IPS DF 19.7 (cell line): ENCODE data around the gene KLHL5.
A peak's percentile ranks its signal among the peaks of the same experiment; 100 is the strongest.
"Not testable (repeated sequence)": the region's sequence is repeated elsewhere in the genome, so short reads cannot be mapped to it uniquely, and the experiment has no call there.

Experiments
- DNase-seq: peaks from one replicate; pipeline ENCODE4 v3.0.0-alpha.2; 2013; ENCODE audit warnings: low read depth, low spot score

The KLHL5 gene, protein sequence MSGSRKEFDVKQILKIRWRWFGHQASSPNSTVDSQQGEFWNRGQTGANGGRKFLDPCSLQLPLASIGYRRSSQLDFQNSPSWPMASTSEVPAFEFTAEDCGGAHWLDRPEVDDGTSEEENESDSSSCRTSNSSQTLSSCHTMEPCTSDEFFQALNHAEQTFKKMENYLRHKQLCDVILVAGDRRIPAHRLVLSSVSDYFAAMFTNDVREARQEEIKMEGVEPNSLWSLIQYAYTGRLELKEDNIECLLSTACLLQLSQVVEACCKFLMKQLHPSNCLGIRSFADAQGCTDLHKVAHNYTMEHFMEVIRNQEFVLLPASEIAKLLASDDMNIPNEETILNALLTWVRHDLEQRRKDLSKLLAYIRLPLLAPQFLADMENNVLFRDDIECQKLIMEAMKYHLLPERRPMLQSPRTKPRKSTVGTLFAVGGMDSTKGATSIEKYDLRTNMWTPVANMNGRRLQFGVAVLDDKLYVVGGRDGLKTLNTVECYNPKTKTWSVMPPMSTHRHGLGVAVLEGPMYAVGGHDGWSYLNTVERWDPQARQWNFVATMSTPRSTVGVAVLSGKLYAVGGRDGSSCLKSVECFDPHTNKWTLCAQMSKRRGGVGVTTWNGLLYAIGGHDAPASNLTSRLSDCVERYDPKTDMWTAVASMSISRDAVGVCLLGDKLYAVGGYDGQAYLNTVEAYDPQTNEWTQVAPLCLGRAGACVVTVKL

DNA sequence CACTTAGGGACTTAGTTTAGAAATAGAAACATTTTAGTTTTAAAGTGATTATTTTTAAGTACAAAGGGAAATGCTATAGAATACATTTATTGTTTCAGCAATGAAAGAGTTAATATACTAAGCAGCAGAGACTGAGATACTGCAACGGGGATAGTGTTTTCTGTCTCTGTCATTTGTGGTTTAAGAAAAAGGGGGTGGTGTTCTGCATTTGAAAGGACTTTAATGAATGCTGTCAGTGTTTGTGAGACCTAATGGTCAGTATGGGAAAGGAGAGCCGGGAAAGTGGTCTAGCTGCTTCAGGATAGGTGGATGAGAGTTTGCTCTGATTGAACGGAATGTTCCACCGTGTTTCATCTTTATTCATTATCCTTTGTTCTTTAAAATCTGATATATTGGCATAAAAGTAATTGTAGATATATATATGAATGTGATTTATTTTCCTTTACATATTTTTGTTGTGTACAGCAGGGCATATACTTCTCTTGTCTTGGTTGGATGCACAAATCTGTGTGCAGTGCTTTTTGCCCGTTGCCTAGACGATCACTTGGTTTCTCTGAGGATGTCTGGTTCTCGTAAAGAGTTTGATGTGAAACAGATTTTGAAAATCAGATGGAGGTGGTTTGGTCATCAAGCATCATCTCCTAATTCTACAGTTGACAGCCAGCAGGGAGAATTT lies at the start of gene KLHL5:
Gene KLHL5 (plus strand): TSS at position 139 of the 676 bp plus-strand sequence. CDS start 421 bp downstream, at position 560.
- peak; percentile 59 for DNase-seq

DNA sequence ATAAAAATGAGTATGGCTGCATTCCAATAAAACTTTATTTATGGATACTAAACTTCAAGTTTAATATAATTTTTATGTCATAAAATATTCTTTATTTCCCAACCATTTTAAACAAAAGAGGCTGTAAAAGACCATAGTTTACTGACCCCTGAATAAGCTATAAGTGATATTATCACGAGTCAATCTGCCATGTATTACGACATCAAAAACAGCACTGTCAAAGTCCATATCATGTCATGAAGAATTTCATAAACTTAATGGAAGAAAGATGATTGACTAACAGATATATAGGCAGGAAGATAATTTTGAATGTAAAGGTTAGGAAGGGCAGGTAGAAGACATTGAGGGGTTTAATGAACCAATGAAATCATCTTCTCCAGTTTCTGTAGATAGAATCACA lies 48.0 kb upstream of the KLHL5 start:
- DNase-seq, result no peak

DNA sequence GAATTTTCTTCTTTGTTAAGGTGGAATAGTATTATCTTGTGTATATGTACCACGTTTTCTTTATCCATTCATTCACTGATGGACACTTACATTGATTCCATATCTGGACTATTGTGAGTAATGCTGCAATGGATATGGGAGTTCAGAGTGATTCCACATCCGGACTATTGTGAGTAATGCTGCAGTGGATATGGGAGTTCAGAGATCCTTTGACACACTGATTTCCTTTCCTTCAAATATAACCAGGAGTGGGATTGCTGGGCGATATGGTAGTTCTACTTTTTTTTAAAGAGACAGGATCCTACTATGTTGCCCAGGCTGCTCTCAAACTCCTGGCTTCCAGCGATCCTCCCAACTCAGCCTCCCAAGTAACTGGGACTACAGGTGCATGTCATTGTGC lies 41.9 kb upstream of the KLHL5 start:
- DNase-seq, result no peak

DNA sequence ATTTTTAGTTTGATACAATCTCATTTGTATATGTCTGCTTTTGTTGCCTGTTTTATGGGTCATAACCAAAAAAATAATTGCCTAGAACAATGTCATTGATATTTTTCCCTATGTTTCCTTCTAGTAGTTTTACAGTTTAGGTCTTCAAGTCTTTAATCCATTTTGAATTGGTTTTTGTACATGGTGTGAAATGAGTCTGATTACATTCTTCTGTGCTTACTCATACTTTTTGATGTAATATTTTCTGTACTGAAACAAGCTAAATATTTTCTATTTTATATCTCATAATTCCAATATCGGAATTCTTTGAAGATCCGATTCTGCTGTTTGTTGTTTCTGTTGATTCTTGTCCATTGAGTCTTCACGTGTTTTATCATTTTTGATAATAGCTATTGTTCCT lies 40.4 kb upstream of the KLHL5 start:
- DNase-seq, result no peak

DNA sequence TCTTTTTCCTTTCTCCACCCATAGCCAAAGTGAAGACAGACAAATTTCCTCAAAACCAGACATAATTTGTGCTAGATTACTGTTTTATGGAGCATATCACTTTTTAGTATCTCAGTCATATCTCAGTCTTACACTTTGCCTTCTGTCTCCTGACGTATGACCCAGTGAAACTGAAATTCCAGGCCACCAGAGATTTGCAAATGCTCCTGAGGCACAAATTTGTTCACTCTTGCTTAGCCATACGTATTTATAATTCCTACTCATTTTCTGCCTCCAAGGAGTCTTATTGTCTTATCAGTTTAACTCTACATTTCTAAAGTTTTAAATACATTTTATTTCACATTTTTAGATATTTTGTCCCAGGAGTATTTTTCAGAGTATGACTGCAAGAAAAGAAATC lies 39.8 kb upstream of the KLHL5 start:
- DNase-seq, result no peak

DNA sequence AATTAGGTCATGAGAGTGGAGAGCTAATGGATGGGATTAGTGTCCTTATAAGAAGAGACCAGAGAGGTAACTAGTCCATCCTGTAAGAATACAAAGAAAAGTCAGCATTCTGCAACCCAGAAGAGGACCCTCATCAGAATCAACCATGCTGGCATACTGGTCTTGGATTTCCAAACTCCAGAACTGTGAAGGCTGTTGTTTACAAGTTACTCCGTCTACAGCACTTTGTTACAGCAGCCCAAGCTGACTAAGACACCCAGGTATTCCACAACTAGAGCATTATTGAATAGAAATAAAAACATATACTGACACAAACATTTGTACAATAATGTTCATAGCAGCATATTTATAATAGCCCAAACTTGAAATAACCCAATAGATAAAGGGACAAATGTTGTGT lies 39.0 kb upstream of the KLHL5 start:
- DNase-seq, result no peak

DNA sequence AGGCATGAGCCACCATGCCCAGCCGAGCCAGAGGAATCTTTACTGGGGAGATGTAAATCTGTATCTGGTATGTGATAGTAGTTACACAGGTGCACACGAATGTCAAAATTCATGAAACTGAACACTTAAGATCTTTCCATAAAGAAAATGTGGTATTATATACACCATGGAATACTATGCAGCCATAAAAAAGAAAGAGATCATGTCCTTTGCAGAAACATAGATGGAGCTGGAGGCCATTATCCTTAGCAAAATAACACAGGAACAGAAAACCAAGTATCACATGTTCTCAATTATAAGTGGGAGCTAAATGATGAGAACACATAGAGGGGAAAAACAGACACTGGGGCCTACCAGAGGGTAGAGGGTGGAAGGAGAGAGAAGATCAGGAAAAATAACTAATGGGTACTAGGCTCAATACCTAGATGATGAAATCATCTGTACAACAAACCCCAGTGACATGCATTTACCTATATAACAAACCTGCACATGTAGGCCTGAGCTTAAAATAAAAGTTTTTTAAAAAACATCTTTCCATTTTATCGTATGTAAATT lies 37.6 kb upstream of the KLHL5 start:
- DNase-seq, result no peak

DNA sequence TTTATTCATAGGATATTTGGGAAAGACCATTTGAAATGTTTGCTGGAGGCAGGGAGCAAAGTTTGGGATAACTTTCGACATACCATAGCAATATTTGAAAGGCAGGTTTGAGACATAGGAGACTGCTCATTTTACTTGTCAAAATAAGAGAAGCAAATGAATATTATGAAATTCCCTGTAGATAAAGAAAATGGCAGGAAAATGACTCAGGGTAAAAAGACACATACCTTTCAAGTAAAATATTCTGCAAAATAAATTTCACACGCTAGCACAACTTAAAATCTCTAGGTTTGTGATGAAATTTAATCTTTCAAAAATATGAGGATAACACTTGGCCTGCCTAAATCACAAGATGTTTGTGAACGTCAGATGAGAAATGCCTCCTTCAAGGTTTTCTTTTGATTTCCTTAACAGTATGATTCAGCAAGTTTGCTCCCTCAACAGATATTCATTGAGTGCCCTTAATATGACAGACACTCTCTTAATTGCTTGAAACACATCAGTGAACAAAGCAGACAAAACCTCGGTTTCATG lies 36.4 kb upstream of the KLHL5 start:
- no peak for DNase-seq

DNA sequence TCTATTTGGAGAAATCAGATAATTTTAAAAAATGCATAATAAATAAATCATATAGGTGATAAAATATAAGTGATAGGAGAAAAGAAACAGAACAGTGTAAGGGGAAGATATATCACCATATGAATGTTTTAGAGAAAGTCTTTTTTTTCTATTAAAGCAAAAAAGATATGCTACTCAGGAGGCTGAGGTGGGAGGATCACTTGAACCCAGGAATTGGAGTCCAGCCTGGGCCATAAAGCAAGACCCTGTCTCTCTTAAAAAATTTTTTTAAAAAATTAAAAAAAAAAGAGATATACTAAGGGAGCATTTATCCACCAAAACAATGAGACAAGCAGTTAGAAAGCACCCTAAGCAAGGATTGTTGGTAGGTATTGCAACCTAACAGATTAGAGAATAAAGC lies 35.9 kb upstream of the KLHL5 start:
- DNase-seq, result no peak

DNA sequence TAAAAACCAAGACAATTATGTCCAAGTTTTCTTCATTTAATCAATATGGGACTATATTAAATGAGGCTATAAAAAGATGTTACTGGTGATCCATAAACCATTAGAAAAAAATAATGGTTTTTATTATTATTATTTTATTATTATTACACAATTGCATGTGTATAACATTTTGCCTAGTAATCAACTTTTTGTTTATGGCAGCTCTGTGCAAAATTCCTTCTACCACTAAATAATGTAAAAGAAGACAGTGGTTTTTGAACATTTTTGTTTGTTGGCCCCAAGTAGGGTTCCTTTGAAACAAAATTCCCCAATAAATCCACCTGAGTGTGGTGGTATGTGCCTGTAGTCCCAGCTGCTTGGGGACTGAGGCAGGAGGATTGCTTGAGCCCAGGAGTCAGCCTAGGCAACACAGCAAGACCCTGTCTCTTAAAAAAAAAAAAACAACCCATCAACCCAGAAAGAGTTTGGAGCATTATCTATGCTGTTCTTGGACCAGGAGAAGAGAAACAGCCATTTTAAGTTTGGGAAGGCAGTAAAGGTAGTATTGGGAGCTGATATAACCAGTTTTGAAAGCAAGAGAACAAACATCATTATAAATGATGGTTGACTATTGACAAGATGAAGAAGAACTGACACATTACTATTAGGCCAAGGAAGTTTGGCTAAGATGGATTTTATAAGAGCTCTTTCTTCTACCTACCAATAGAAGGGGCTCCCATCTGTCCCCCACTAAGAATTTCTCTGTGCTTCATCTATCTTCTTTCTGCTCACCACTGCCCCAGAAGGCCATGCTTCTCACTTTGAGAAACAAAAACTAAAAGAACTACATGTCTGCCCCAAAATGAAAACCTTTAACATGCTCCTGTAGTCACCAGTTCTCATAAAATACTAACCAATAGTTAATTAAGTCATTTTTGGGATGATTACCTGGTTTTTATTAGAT lies 32.0 kb upstream of the KLHL5 start:
- DNase-seq, result no peak

DNA sequence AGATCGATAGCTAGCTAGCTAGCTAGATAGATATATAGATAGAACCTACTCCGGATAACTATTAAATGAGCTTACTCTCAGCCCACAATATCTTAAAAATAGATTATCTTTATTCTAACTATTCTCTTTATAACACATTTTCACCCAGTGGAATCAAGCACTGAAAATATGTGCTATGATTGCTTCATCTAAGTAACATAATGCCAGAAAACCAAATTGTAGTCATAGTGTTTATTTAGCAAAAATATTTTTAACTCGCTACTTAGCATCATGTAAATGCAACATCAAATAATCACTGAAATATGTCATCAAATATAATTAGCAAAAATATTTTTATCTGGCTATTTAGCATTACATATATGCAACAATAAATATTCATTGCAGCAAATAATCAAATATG lies 31.3 kb upstream of the KLHL5 start:
- no peak for DNase-seq

DNA sequence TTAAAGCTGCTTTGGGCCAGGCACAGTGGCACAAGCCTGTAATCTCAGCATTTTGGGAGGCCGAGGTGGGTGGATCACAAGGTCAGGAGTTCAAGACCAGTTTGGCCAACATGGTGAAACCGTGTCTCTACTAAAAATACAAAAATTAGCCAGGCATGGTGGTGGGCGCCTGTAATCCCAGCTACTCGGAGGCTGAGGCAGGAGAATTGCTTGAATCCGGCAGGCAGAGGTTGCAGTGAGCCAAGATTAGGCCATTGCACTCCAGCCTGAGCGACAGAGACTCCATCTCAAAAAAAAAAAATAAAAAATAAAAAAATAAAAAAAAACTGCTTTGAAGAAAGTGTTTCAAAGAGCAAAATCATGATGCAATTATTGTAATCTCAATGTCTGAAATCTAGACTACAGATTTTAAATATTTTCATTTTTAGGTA lies 30.4 kb upstream of the KLHL5 start:
- not testable (repeated sequence) for DNase-seq

DNA sequence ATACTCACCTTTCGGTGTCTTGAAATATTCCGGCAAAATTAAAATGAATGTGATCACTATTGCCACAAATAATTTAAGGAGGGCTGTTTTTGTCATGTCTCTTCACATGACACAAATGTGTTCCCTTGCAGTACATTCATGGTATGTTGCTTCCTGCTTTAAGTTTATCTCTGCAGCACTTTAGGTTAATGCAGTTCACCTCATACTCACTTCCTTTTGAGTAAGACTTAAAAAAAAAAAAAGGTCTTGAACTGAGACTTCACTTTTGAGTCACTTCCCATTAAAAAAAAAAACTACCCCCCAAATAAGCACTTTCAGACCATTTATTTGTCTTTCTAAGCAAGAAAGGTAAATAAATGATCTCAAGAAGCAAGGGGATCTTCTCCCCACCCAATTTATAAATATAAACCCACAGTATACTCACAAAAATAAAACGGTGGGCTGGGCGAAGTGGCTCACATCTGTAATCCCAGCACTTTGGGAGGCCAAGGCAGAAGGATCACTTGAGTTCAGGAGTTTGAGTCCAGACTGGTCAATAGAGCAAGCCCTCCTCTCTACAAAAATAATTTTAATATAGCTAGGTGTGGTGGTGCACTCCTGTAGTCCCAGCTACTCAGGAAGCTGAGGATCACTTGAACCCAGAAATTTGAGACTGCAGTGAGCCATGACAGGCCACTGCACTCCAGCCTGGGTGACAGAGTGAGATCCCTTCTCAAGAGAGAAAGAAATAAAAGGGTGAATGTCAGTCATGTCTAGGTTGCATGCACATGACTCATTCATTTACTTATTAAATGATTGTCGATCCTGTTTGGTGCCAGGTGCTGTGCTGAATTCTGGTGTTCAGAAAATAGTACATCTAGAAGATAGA lies 29.6 kb upstream of the KLHL5 start, which contains the start of gene TMEM156:
Gene TMEM156 (minus strand): TSS at position 192 of the 868 bp plus-strand sequence. CDS start 96 bp downstream, at position 96.
- DNase-seq, result no peak

DNA sequence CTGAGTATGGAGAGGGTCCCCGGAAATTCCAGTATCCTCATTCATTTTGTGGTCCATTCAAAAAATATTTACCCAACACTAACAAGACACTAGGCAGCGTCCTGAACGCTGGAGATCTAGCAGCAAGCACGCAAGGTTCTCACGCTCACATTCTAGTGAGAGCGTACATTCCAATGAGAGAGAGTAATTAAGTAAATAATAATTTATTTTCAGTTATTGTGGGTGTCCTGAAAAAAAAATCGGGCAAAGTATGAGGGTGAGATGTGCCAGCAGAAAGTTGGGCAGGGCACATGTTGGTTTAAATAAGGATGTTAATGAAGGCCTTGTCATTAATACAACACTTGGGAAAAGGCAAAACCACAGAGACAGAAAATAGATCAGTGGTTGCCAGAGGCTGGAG lies 25.9 kb upstream of the KLHL5 start:
- DNase-seq, result no peak

DNA sequence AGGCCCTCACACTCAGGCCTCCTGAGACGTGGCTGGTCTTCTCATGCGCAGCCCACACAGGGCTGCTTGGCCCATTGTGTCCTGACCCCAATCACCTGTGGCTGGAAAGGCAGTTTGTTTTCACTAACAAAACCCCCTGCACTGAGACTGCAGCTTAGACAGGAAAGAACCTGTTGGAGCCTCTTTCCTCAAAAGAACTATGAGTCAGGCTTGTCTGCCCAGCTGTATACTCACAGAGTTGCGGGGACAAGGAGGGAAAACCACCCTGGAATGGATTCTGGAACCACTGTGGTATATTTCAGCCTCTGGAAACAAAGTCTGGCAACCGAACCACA lies 24.6 kb upstream of the KLHL5 start:
- DNase-seq, result no peak

DNA sequence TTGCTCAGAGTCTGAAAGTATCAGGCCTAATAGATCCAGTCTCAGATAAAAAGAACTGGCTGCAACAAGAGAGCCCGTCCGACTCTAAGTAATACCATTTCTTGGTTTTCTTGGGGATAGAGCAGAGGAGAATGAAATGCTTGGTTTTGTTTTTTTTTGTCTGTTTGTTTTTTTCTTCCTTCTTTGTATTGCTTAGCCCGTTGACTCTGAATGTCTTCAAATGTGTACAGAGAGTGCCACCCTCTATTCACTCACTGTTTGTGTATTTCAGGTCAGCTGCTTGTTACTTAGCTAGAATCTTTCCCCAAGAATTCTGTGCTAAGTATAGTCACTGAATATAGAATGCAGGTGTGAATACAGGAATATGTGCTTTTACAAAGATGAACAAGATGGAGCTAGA lies 24.1 kb upstream of the KLHL5 start:
- no peak for DNase-seq

DNA sequence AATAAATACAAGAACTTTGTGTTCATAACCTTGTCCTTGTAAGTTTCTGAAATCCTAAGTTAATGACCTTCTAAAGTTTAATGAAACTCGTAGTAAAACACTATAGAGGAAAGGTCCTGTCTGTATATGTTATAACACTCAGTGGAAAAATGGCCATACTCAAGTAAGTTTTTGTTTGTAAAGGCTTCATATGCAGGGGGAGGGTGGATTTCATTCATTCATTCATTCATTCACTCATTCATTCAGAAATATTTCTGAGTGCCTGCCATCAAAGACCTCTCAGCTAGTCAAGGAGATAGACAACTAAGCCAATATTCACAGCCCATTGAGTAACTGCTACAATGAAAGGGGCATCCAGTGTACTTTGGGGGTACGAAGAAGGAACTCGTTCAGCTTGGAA lies 22.9 kb upstream of the KLHL5 start:
- DNase-seq, result no peak

DNA sequence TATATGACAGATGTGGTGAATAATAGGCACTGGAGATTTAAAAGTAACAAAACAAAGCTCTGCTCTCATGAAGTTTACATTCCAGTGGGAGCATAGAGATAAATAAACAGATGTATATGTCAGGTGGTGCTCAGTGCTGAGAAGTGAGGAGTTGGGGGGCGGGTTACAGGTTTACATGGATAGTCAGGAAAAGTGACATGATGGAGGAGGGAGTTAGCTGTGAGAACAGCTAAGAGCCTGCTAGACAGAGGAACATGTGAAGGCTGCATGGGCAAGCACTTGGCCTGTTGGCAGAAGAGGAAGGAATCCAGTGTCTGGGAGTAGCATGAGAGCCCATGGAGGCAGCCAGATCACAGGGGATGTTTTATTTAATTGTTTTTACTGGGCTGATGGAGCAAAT lies 19.7 kb upstream of the KLHL5 start:
- no peak for DNase-seq

DNA sequence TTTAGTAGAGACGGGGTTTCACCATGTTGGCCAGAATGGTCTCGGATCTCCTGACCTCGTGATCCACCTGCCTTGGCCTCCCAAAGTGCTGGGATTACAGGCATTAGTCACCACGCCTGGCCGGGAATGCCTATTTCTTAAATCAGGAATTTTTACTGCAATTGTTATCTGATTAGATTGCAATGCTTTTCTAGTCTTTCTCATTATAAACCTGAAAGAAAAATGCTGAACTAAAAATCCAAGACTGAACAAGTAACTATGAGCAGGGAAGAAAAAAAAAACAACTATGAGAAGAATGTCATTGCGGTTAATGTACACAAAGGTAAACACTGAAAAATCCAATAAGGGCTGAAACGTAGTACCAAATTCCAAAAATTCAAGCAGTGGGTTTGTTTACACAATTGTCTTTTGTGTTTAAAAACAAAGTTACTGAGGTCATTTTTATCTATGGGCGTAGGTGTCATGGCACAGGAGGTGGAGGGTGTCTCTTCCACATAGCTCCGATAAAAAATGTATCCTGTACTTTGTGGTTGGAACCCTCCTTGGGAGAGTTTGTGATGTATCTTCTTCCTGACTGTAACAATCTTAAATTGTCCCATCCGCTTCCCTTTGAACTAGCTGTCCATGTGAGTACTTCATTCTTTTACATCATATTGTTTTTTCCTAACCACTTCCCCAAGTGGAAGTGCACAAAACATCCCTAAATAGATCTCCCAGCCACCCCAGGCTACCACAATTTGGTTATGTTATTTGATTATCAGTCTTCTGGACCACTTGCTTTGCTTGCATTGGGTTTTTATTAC lies 18.8 kb upstream of the KLHL5 start:
- DNase-seq, result no peak
